HepG2 (cell line): ENCODE results near the gene PSMA7. TPM values are rescaled to one million over a fixed set of nuclear protein-coding genes. Genes with fewer than 3 reads are reported as not detected.

Experiments used
- E2F1 ChIP-seq: sonication (generic); formaldehyde crosslinking; IDR thresholded peaks from 2 replicates; pipeline ENCODE4 v1.5.0; 2020; ENCODE audit warnings: missing genetic modification reagents
- ETV5 ChIP-seq: IDR thresholded peaks from 2 replicates; pipeline ENCODE4 v1.6.1; 2018; ENCODE audit warnings: missing biosample characterization, missing genetic modification reagents, inconsistent platforms, borderline replicate concordance
- FLYWCH1 ChIP-seq: sonication (generic); formaldehyde crosslinking; IDR thresholded peaks from 2 replicates; pipeline ENCODE4 v1.8.1; 2023; ENCODE audit warnings: mild to moderate bottlenecking, missing genetic modification reagents
- HBP1 ChIP-seq: IDR thresholded peaks from 2 replicates; pipeline ENCODE4 v1.6.1; 2016; ENCODE audit warnings: low read depth, control low read depth
- HOXA5 ChIP-seq: sonication (generic); formaldehyde crosslinking; IDR thresholded peaks from 2 replicates; pipeline ENCODE4 v1.4.0; 2020; ENCODE audit warnings: missing genetic modification reagents
- LBX2 ChIP-seq: sonication (generic); formaldehyde crosslinking; IDR thresholded peaks from 2 replicates; pipeline ENCODE4 v1.5.0; 2020; ENCODE audit warnings: missing genetic modification reagents, mild to moderate bottlenecking, borderline replicate concordance
- MAFG ChIP-seq: sonication (generic); formaldehyde crosslinking; IDR thresholded peaks from 2 replicates; pipeline ENCODE4 v1.5.1; 2020; ENCODE audit warnings: mild to moderate bottlenecking, missing genetic modification reagents
- MTA3 ChIP-seq: sonication (generic); formaldehyde crosslinking; IDR thresholded peaks from 2 replicates; pipeline ENCODE4 v1.4.0; 2020; ENCODE audit warnings: missing genetic modification reagents
- SNAI1 ChIP-seq: sonication (generic); formaldehyde crosslinking; IDR thresholded peaks from 2 replicates; pipeline ENCODE4 v1.5.0; 2020; ENCODE audit warnings: mild to moderate bottlenecking, missing genetic modification reagents, borderline replicate concordance
- SRSF1 ChIP-seq: fragments of 200-400 bp; formaldehyde crosslinking; optimal IDR thresholded peaks from 2 replicates; pipeline ENCODE3; 2017; ENCODE audit warnings: mild to moderate bottlenecking, low read depth, low read length, moderate library complexity
- TOPORS ChIP-seq: sonication (generic); formaldehyde crosslinking; IDR thresholded peaks from 2 replicates; pipeline ENCODE4 v1.8.0; 2023; ENCODE audit warnings: mild to moderate bottlenecking, missing genetic modification reagents
- XRCC5 ChIP-seq: fragments of 200-400 bp; formaldehyde crosslinking; optimal IDR thresholded peaks from 2 replicates; pipeline ENCODE3; 2017; ENCODE audit warnings: mild to moderate bottlenecking, low read length
- ZFAT ChIP-seq: sonication (generic); formaldehyde crosslinking; conservative IDR thresholded peaks from 2 replicates; pipeline ENCODE4 v1.8.1; 2023; ENCODE audit warnings: missing genetic modification reagents, inconsistent platforms
- ZMYM3 ChIP-seq: sonication (generic); formaldehyde crosslinking; IDR thresholded peaks from 2 replicates; pipeline ENCODE4 v1.5.1; 2020; ENCODE audit warnings: mild to moderate bottlenecking, missing genetic modification reagents
- ZNF136 ChIP-seq: sonication (generic); formaldehyde crosslinking; IDR thresholded peaks from 2 replicates; pipeline ENCODE4 v1.8.1; 2022; ENCODE audit warnings: low read depth, mild to moderate bottlenecking, moderate library complexity, missing genetic modification reagents
- ZNF224 ChIP-seq: sonication (generic); formaldehyde crosslinking; IDR thresholded peaks from 2 replicates; pipeline ENCODE4 v1.5.0; 2020; ENCODE audit warnings: mild to moderate bottlenecking, missing genetic modification reagents
- ZNF329 ChIP-seq: sonication (generic); formaldehyde crosslinking; IDR thresholded peaks from 2 replicates; pipeline ENCODE4 v1.9.0; 2021; ENCODE audit warnings: low read depth, mild to moderate bottlenecking, missing genetic modification reagents
- ZNF552 ChIP-seq: sonication (generic); formaldehyde crosslinking; IDR thresholded peaks from 2 replicates; pipeline ENCODE4 v1.9.0; 2022; ENCODE audit warnings: missing genetic modification reagents, mild to moderate bottlenecking, borderline replicate concordance
- ZNF567 ChIP-seq: sonication (generic); formaldehyde crosslinking; IDR thresholded peaks from 2 replicates; pipeline ENCODE4 v1.8.1; 2023; ENCODE audit warnings: mild to moderate bottlenecking, missing genetic modification reagents, borderline replicate concordance
- ZNF878 ChIP-seq: sonication (generic); formaldehyde crosslinking; IDR thresholded peaks from 2 replicates; pipeline ENCODE4 v1.8.1; 2023; ENCODE audit warnings: mild to moderate bottlenecking, missing genetic modification reagents, moderate library complexity
- ZSCAN21 ChIP-seq: sonication (generic); formaldehyde crosslinking; IDR thresholded peaks from 2 replicates; pipeline ENCODE4 v1.8.0; 2022; ENCODE audit warnings: mild to moderate bottlenecking, missing genetic modification reagents, moderate library complexity, borderline replicate concordance
- polyA plus RNA-seq, 8 experiments: library from polyadenylated mRNA; depleted of rRNA in 3 of 8; stranded (reverse) in 7 of 8; unstranded in 1 of 8; fragments of >200 nt; fragmentation: Illumina TruSeq in 4 of 8; extraction: Trizol in 4 of 8; gene quantifications; 2 replicates each; pipeline versions ENCODE4 v1.2.1 to v1.2.3, GENCODE V29; 2011 to 2016; ENCODE audit warnings: low read depth in 4 of 8, missing spikeins in 1 of 8, mixed read lengths in 1 of 8; ENCODE audit not compliant: insufficient read depth in 1 of 8
- total RNA-seq, 5 experiments: library from RNA; depleted of rRNA; stranded (reverse); fragments of >200 nt; fragmentation: Illumina TruSeq; extraction: Trizol; gene quantifications; 2 replicates each; pipeline ENCODE4 v1.2.3, GENCODE V29; 2016; ENCODE audit warnings: low read depth in 1 of 5
- TF ChIP-seq, protein P1 (sequence below): IDR thresholded peaks from 2 replicates; pipeline ENCODE4 v1.6.1; 2016; ENCODE audit warnings: low read depth, missing genetic modification reagents, missing compliant biosample characterization

Gene PSMA7
- total and polyA plus RNA-seq, 2 of the 13 experiments (the other 11 are each of a cell fraction or from before 2014, with no cell fraction given), result 531 to 631 TPM

- TF ChIP-seq ZMYM3 (CRISPR knock-in tag), result no peak
- TF ChIP-seq ZNF878 (CRISPR knock-in tag), result no peak
- no peak for TF ChIP-seq FLYWCH1 (CRISPR knock-in tag)
- no peak for TF ChIP-seq SRSF1
- no peak for TF ChIP-seq ZFAT (CRISPR knock-in tag)
- no peak for TF ChIP-seq ZNF329 (CRISPR knock-in tag)
- TF ChIP-seq SNAI1 (CRISPR knock-in tag), result peak; percentile 81; the same call in 1 of the 2 replicates
- TF ChIP-seq ZSCAN21 (CRISPR knock-in tag), result no peak
- TF ChIP-seq MAFG (CRISPR knock-in tag), result no peak
- TF ChIP-seq E2F1 (CRISPR knock-in tag), result no peak
- no peak for TF ChIP-seq HOXA5
- no peak for TF ChIP-seq ETV5 (CRISPR knock-in tag)
- TF ChIP-seq ZNF136 (CRISPR knock-in tag), result 0 out of 2 replicates have a peak, but pooled peaks have one; percentile 34
- no peak for TF ChIP-seq ZNF552 (CRISPR knock-in tag)
- 0 out of 2 replicates have a peak, but pooled peaks have one; percentile 20 for TF ChIP-seq ZNF224 (CRISPR knock-in tag)
- peak; percentile 12; the same call in 1 of the 2 replicates for TF ChIP-seq ZNF567
- no peak for TF ChIP-seq LBX2 (CRISPR knock-in tag)
- TF ChIP-seq HBP1 (CRISPR knock-in tag), result 0 out of 2 replicates have a peak, but pooled peaks have one; percentile 32
- no peak for TF ChIP-seq XRCC5
- no peak for TF ChIP-seq TOPORS (CRISPR knock-in tag)
- TF ChIP-seq, protein P1, sequence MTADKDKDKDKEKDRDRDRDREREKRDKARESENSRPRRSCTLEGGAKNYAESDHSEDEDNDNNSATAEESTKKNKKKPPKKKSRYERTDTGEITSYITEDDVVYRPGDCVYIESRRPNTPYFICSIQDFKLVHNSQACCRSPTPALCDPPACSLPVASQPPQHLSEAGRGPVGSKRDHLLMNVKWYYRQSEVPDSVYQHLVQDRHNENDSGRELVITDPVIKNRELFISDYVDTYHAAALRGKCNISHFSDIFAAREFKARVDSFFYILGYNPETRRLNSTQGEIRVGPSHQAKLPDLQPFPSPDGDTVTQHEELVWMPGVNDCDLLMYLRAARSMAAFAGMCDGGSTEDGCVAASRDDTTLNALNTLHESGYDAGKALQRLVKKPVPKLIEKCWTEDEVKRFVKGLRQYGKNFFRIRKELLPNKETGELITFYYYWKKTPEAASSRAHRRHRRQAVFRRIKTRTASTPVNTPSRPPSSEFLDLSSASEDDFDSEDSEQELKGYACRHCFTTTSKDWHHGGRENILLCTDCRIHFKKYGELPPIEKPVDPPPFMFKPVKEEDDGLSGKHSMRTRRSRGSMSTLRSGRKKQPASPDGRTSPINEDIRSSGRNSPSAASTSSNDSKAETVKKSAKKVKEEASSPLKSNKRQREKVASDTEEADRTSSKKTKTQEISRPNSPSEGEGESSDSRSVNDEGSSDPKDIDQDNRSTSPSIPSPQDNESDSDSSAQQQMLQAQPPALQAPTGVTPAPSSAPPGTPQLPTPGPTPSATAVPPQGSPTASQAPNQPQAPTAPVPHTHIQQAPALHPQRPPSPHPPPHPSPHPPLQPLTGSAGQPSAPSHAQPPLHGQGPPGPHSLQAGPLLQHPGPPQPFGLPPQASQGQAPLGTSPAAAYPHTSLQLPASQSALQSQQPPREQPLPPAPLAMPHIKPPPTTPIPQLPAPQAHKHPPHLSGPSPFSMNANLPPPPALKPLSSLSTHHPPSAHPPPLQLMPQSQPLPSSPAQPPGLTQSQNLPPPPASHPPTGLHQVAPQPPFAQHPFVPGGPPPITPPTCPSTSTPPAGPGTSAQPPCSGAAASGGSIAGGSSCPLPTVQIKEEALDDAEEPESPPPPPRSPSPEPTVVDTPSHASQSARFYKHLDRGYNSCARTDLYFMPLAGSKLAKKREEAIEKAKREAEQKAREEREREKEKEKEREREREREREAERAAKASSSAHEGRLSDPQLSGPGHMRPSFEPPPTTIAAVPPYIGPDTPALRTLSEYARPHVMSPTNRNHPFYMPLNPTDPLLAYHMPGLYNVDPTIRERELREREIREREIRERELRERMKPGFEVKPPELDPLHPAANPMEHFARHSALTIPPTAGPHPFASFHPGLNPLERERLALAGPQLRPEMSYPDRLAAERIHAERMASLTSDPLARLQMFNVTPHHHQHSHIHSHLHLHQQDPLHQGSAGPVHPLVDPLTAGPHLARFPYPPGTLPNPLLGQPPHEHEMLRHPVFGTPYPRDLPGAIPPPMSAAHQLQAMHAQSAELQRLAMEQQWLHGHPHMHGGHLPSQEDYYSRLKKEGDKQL, result no peak
- TF ChIP-seq MTA3 (CRISPR knock-in tag), result no peak
Measured at GRCh38 chr20:62142252-62143080, 728 bp downstream of the PSMA7 start (continued).
